ENCODE measurements around the gene HOXA10.

Gene HOXA10

DNA sequence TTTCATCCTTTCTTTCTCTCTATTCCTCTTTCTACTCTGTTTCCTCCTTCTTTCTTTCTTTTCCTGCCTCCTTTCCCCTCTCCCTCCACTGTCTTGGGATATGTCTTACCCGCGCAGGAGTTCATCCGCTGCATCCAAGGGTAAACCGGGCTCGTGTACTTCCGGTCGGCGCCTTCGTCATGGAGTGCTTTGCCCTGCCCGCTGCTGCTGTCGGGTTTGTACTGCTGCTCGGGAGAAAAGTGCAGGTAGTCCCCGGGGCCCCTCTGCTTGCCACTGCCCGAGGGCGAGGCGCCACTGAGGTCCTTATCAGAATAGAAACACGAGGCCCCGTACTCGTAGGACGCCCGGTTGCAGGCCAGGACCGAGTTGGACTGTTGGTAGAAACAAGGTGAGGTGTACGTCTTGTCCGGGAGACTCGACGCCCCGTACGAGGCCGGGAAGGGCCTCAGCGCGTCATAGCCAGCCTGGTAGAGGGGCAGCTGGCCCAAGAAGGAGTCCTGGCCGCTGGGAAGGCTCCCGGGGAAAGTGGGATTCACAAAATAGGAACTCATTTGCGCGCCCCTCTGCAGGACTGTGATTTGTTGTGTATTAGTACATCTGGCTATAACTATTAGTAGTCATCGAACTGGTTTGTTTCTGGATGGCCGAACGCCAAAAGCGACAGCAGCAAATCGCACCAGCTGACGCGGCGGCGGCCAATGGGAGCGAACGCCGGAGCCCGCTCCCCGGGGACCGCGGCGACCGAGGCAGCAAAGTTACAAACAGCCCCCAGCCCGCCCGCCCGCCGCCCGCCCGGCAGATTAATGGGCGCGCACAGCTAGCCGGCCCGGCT, 26.7 kb downstream of the HOXA10 start, which contains the start of gene HOXA6:
HOXA6 (minus strand) TSS at position 576 of the 832 bp plus-strand sequence; CDS start at position 551, 25 bp downstream.
- Histone ChIP-seq H3K79me2 (ENCODE audit: low read length) (no peaks in the 10 kb centered on the region), H3K9me3 (replicated peaks; ENCODE audit: insufficient read depth, low read length) (no peaks in the 10 kb centered on the region), H4K20me1 (ENCODE audit: insufficient read depth, low read length) (no peaks in the 10 kb centered on the region), H3K4me1 (ENCODE audit: low read length) (peaks cover 7% of the 10 kb centered on the region; the same call in 1 of the 2 replicates), H3K27me3 (replicated peaks; ENCODE audit: insufficient read depth, low read length) (peaks cover 49% of the 10 kb centered on the region), H2AFZ (ENCODE audit: low read length) (no peak within 1 kb of the TSS), H3K4me3 (ENCODE audit: low read length) (no peak within 1 kb of the TSS), H3K27ac (ENCODE audit: low read length) (no peak within 1 kb of the TSS), H3K9me2 (replicated peaks; ENCODE audit: insufficient read depth, low read length) (no peaks in the 10 kb centered on the region), H3K36me3 (replicated peaks; ENCODE audit: insufficient read depth, low read length) (no peaks in the 10 kb centered on the region), H3K4me2 (ENCODE audit: low read depth, low read length) (no peak within 1 kb of the TSS), H3F3A (ENCODE audit: insufficient read depth, low read length) (no peaks in the 10 kb centered on the region), H3K9ac (ENCODE audit: low read length) (no peak within 1 kb of the TSS)
- no peak for DNase-seq
- TF ChIP-seq EZH2 (optimal IDR thresholded peaks at IDR 0.05; ENCODE audit: low read depth, low read length) (no peak), EZH2phosphoT487 (IDR thresholded peaks at IDR 0.05; ENCODE audit: low read length) (no peak)
- TF ChIP-seq, protein P1, sequence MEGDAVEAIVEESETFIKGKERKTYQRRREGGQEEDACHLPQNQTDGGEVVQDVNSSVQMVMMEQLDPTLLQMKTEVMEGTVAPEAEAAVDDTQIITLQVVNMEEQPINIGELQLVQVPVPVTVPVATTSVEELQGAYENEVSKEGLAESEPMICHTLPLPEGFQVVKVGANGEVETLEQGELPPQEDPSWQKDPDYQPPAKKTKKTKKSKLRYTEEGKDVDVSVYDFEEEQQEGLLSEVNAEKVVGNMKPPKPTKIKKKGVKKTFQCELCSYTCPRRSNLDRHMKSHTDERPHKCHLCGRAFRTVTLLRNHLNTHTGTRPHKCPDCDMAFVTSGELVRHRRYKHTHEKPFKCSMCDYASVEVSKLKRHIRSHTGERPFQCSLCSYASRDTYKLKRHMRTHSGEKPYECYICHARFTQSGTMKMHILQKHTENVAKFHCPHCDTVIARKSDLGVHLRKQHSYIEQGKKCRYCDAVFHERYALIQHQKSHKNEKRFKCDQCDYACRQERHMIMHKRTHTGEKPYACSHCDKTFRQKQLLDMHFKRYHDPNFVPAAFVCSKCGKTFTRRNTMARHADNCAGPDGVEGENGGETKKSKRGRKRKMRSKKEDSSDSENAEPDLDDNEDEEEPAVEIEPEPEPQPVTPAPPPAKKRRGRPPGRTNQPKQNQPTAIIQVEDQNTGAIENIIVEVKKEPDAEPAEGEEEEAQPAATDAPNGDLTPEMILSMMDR (IDR thresholded peaks at IDR 0.05; ENCODE audit: low read length) = no peak

DNA sequence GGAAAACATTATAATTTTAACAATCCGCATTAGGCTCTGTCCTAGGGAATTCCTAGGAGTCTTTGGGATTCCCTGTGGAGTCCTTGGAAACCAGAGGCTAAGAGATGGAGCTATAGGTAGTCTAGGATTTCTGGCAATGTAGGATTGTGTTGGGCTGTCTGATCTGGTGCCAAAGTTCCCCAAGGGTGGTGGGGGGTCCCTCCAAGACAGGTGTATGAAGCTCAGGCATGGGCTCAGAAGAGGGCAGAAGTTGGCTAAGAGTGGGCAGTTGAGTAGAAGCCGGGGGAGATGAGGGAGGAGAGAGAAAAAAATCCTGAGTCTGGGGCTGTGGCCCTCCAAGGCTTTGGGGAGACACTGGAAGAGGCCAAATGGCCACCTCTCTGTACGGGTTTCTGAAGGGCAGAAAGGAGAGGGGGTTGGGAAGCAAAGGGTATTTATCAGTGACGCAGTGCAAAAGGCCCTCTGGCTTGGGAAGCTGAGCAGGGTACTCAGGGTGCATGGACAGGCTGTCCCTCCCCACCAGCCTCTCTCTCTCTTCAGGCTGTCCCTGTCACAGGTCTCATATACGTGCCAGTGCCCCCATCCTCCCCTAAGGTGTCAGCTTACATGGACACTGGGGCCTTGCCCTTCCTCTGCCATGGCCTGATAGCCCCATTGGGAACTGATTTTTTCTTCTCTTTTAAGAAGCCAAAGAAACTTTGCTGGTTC, 27.5 kb downstream of the HOXA10 start:
- no peak for TF ChIP-seq EZH2 (optimal IDR thresholded peaks at IDR 0.05; ENCODE audit: low read depth, low read length)
- no peak for TF ChIP-seq EZH2phosphoT487 (IDR thresholded peaks at IDR 0.05; ENCODE audit: low read length)
- TF ChIP-seq, protein P1 (IDR thresholded peaks at IDR 0.05; ENCODE audit: low read length) = no peak
- H3K36me3 ChIP-seq (replicated peaks; ENCODE audit: insufficient read depth, low read length) = no peaks in the 10 kb centered on the region
- no peak overlapping the region for H3K27ac ChIP-seq (ENCODE audit: low read length)
- no peak for DNase-seq
- H3K9ac ChIP-seq (ENCODE audit: low read length) = no peak overlapping the region
- no peaks in the 10 kb centered on the region for H3K9me2 ChIP-seq (replicated peaks; ENCODE audit: insufficient read depth, low read length)
- H3K9me3 ChIP-seq (replicated peaks; ENCODE audit: insufficient read depth, low read length) = no peaks in the 10 kb centered on the region
- no peaks in the 10 kb centered on the region for H4K20me1 ChIP-seq (ENCODE audit: insufficient read depth, low read length)
- no peak overlapping the region for H2AFZ ChIP-seq (ENCODE audit: low read length)
- no peak overlapping the region for H3K4me2 ChIP-seq (ENCODE audit: low read depth, low read length)
- peaks cover 6% of the 10 kb centered on the region; the same call in 1 of the 2 replicates for H3K4me1 ChIP-seq (ENCODE audit: low read length)
- peaks cover 41% of the 10 kb centered on the region for H3K27me3 ChIP-seq (replicated peaks; ENCODE audit: insufficient read depth, low read length)
- no peaks in the 10 kb centered on the region for H3K79me2 ChIP-seq (ENCODE audit: low read length)
- H3F3A ChIP-seq (ENCODE audit: insufficient read depth, low read length) = no peaks in the 10 kb centered on the region
- H3K4me3 ChIP-seq (ENCODE audit: low read length) = no peak overlapping the region

DNA sequence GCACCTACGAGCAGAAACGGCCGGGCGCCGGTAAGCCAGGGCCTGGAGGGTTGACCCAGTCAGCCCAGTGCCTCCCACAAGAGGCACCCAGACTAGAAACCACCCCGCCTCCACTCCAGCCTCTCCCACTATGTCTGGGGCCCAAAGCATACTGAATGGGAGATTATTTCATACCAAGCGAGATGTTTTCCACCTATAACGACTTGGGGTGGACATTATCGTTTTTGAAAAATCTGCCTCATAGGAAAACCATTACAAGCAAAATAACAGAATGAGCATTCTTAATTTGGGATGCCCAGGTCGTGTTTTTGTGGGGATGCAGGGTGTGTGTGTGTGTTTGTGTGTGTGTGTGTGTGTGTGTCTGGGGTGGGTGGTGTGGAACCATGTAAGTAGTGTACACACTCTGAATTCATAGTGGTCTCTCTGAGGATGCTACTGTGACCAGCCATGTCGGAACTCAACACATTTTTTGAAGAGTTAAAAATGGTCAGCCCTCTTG, 28.2 kb downstream of the HOXA10 start:
- peaks cover 34% of the 10 kb centered on the region for H3K27me3 ChIP-seq (replicated peaks; ENCODE audit: insufficient read depth, low read length)
- no peaks in the 10 kb centered on the region for H3K9me2 ChIP-seq (replicated peaks; ENCODE audit: insufficient read depth, low read length)
- no peak overlapping the region for H2AFZ ChIP-seq (ENCODE audit: low read length)
- H3K4me3 ChIP-seq (ENCODE audit: low read length) = no peak overlapping the region
- H4K20me1 ChIP-seq (ENCODE audit: insufficient read depth, low read length) = no peaks in the 10 kb centered on the region
- no peaks in the 10 kb centered on the region for H3K9me3 ChIP-seq (replicated peaks; ENCODE audit: insufficient read depth, low read length)
- H3K4me2 ChIP-seq (ENCODE audit: low read depth, low read length) = no peak overlapping the region
- H3K36me3 ChIP-seq (replicated peaks; ENCODE audit: insufficient read depth, low read length) = no peaks in the 10 kb centered on the region
- no peak for DNase-seq
- H3K4me1 ChIP-seq (ENCODE audit: low read length) = no peaks in the 10 kb centered on the region
- no peaks in the 10 kb centered on the region for H3F3A ChIP-seq (ENCODE audit: insufficient read depth, low read length)
- TF ChIP-seq, protein P1 (IDR thresholded peaks at IDR 0.05; ENCODE audit: low read length) = no peak
- TF ChIP-seq EZH2 (optimal IDR thresholded peaks at IDR 0.05; ENCODE audit: low read depth, low read length) (no peak), EZH2phosphoT487 (IDR thresholded peaks at IDR 0.05; ENCODE audit: low read length) (no peak)
- H3K79me2 ChIP-seq (ENCODE audit: low read length) = no peaks in the 10 kb centered on the region
- no peak overlapping the region for H3K27ac ChIP-seq (ENCODE audit: low read length)
- H3K9ac ChIP-seq (ENCODE audit: low read length) = no peak overlapping the region

Measured in MM.1S (cell line).